GM19395 (cell line): ENCODE results near the gene SLC29A2.
"Not testable (repeated sequence)": the region's sequence is repeated elsewhere in the genome, so short reads cannot be mapped to it uniquely, and the experiment has no call there.

Experiments
- ATAC-seq: cut with Tn5 transposase; IDR thresholded peaks from one replicate; pipeline ENCODE4 v1.9.1; 2021; ENCODE audit warnings: mild to moderate bottlenecking, moderate library complexity; ENCODE audit not compliant: unreplicated experiment

Gene SLC29A2

DNA sequence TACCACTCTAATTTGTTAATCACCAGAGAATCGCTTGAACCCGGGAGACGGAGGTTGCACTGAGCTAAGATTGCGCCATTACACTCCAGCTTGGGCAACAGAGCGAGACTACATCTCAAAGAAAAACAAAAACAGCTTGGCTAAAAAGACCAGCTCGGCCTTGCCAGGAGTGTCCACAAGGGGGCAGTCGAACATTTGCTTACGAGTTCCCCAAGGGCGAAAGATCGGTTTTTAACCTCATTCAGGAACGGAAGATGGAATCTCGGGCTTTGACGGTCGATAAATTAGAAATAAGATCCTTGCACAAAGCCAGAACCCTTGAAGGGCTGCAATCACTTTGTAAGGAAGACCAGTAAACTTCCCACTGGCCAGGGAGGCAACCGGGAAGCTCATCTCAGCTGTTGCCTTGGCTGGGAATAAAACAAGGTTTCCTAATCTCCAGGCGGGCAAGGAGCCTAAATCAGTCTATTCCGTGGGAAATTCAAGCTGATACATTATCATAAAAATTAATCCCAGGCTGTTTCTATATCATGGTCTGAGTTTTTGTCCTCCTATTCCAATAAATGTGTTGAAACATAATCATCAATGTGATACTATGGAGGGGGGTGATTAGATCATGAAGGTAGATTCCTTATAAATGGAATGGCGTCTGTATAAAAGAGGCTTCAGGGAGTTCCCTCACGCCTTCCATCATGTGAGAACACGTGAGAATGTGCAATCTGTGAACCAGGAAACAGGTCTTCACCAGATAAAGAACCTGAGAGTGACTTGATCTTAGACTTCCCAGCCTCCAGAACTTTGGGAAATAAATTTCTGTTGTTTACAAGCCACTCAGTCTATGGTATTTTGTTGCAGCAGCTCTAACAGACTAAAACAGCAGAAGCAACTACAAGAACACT is 14.9 kb upstream of the SLC29A2 start:
- no peak for ATAC-seq

DNA sequence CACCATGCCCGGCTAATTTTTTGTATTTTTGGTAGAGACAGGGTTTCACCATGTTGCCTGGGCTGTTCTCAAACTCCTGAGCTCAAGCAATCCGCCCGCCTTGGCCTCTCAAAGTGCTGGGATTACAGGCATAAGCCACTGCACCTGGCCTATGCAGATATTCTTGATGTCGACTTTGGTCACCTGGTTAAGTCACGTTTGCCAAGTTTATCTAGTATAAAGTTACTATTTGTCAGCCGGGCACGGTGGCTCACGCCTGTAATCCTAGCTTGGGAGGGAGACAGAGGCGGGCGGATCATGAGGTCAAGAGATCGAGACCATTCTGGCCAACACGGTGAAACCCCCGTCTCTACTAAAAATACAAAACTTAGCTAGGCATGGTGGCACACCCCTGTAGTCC is 12.8 kb upstream of the SLC29A2 start:
- not testable (repeated sequence) for ATAC-seq

DNA sequence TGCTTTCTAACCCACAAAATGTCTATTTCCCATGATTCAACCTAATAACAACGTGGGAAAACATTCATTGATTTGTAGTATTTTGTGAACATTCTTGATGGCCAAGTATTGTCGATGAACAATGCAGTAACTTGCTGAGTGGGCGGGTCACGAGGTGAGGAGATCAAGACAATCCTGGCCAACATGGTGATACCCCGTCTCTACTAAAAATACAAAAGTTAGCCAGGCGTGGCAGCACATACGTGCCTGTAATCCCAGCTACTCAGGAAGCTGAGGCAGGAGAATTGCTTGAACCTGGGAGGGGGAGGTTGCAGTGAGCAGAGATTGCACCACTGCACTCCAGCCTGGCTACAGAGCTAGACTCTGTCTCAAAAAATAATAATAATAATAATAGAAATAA is 8.7 kb upstream of the SLC29A2 start:
- not testable (repeated sequence) for ATAC-seq

GRCh38 chr11:66373690-66374287 is 2.2 kb upstream of the SLC29A2 start:
- not testable (repeated sequence) for ATAC-seq

- ATAC-seq, result no peak
These were observed 1.7 kb upstream of the SLC29A2 start for GRCh38 chr11:66373265-66373664.

- no peak for ATAC-seq
These were observed 2.3 kb downstream of the SLC29A2 start for GRCh38 chr11:66369073-66369894.

DNA sequence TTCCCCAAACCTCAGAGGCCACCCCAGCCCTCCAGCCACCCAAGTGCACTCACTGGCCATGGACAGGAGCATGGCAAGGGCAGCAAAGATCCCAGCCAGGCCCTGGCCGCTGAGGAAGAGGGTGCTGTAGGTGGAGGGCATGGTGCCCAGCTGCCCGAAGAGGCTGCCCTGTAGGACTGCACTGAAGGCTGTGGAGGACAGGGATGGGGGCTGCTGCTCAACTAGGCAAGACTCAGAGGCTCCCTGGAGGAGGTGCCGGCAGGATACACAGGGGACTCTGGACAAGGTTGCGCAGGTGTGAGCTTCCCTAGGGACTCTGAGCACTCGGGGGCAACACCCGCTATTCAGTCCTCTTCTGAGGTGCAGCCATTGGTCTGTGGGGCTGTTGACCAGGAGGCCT is 3.1 kb downstream of the SLC29A2 start:
- ATAC-seq, result no peak

GRCh38 chr11:66367561-66368312 is 3.8 kb downstream of the SLC29A2 start:
- no peak for ATAC-seq

DNA sequence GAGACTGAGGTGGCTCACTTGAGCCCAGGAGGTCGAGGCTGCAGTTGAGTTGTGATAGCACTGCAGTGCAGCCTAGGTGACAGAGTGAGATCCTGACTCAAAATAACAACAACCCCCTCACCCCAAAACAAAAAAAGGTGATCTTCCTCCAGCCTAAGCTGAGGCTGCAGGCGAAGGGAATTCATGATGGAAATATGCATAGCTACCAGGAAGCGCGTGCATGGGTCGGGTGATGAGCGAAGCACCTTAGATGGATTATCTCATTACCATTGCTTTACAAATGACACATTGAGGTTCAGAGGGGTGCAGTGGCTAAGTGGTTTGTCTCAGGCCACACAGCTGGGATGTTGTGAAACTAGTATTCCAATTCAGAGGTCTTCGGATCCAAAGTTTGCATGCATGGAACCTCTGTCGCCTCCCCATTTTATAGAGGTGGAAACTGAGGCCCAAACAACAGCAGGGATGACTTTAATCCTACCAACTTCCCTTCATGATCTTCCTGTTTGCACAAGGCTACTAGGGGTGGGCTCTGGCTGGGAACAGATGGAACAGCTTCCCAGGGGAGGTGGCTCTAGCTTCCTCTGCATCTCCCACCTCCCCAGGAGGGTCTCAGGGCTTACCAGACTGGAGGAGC is 4.6 kb downstream of the SLC29A2 start:
- ATAC-seq, result no peak

DNA sequence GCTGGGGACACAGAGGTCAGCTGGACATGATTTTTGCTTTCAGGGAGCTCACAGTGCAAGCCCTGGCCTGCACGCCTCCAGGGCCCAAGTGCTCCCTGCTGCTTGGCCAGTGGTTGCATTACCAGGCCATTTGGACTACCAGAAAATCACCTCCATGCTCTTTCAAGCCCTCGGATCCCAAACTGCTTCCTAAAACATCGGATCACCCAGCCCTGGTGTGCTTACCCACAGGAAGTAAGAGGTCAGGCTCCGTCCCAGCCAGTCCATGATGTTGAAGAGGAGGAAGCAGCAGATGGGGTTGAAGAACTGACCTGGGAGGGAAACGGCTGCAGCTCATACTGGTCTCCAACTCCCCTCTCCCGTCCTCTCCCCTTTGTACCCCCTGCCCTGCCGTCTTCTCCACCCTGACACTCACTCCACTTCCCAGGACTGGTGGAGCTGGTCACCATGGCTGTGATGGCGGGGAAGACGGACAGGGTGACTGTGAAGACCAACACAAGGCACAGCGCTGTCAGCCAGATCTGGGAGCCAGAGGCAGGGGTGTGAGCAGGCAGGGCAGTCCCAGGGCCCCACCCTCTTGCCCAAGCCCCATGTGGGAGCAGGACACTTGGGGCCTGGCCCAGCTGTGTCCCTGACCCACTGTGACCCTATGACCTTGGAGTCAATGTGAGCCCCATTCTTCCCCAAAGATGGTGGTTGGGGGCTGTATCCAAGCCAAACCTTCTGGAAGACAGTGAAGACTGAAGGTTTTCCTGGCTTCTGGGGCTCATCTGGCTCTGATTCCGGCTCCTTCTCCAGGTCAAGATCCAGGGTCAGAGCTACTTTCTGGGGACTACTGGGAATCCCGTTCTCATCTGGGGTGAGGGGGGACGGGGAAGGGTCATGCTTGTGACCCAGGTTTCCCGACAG is 5.6 kb downstream of the SLC29A2 start:
- ATAC-seq, result no peak

GRCh38 chr11:66365166-66365565 is 6.4 kb downstream of the SLC29A2 start:
- no peak for ATAC-seq

- ATAC-seq, result no peak
These were observed 7.6 kb downstream of the SLC29A2 start for GRCh38 chr11:66363805-66364535.

GRCh38 chr11:66363187-66363601 is 8.4 kb downstream of the SLC29A2 start:
- ATAC-seq, result no peak

DNA sequence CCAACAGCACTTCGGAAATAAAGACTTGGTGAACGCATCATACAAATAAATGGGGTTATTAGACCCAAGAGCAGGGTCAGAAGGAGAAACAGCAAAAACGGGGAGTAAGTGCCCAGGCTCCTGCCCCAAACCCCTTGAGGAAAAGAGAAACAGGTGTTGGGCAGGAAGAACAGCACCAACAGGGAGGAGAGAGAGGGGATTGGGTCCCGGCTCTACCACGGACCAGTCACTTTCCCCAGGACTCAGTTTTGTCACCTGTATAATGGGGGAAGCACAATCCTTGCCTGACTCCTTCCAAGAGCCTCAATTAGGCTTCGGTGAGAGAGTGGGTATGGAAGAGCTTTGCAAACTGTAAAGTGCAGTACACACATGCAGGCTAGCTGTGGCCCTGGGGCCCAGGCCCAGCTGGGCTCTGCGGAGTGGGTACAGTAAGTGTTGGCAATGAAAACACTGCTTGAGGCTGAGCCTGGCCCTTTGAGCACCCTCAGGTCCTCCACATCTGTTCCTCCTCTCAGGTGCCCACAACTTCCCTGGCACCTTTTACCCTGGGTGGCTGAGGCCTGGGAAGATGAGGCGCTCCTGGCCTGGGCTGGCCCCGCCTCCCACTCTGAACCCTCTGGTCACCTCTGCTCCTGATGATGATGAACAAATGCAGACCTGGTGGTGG is 8.9 kb downstream of the SLC29A2 start:
- no peak for ATAC-seq

- ATAC-seq, result no peak
These were observed 10.0 kb downstream of the SLC29A2 start for GRCh38 chr11:66361502-66361941.

- no peak for ATAC-seq
These were observed 11.0 kb downstream of the SLC29A2 start for GRCh38 chr11:66360406-66361073.

DNA sequence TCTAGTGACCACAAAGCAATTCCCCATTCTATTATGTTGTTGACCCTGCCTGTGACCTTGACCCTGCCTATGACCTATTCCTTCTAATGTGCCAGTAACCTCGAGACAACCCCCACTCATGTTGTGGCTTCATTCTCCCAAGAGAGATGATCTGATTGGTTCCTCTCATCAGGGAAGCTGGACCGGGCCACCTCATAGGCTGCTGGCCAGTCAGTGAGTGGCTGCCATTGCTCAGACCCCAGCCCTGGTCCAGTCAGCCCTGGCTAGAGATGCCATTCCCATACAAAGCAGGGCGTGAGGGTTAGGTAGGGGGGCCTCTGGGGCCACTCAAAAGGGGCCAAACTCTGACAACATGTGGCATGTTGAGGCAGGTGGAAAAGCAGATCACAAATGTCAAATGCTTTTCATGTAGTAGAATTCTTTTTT is 11.9 kb downstream of the SLC29A2 start:
- no peak for ATAC-seq
